ENCODE data around the gene FRMD4A. TPM values are rescaled to one million over a fixed set of nuclear protein-coding genes. Genes with fewer than 3 reads are reported as not detected.
A peak's percentile ranks its signal among the peaks of the same experiment; 100 is the strongest.

The FRMD4A gene
- total RNA-seq, 2 donors from 2014 or later, result 18.9 to 46.1 TPM

DNA sequence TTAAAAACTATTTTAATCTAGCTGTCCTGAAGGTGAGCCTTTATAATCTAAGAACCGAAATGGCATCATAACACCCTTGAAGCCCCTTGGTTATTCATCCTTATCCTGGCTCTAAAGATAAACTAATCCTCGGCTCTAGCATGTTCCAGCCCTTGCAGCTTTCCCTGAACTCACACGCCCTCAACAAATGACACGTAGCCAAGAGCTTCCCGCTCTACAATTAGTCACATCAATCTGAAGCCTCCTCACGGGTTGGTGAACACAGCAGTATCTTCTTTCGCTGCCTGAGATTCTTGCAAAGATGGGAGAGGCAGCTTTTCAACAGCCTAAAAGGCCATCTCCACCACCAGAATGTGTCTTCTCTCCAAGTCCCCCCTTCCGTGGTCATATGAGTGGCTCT, 4.1 kb downstream of the FRMD4A start:
- DNase-seq, result no peak
- WGBS, 2 donors, result 93 to 94% methylated on average over 8 of the region's 8 CpGs
- intact Hi-C loops (cut with DNase I), result no loop called here

GRCh38 chr10:14325325-14325955, 5.3 kb downstream of the FRMD4A start:
- no peaks in the 10 kb centered on the region for H3K4me1 ChIP-seq
- peak; percentile 44 to 79 (median 72) for DNase-seq
- no peak for TF ChIP-seq POLR2A (IDR thresholded peaks at IDR 0.05)
- TF ChIP-seq, protein P1, sequence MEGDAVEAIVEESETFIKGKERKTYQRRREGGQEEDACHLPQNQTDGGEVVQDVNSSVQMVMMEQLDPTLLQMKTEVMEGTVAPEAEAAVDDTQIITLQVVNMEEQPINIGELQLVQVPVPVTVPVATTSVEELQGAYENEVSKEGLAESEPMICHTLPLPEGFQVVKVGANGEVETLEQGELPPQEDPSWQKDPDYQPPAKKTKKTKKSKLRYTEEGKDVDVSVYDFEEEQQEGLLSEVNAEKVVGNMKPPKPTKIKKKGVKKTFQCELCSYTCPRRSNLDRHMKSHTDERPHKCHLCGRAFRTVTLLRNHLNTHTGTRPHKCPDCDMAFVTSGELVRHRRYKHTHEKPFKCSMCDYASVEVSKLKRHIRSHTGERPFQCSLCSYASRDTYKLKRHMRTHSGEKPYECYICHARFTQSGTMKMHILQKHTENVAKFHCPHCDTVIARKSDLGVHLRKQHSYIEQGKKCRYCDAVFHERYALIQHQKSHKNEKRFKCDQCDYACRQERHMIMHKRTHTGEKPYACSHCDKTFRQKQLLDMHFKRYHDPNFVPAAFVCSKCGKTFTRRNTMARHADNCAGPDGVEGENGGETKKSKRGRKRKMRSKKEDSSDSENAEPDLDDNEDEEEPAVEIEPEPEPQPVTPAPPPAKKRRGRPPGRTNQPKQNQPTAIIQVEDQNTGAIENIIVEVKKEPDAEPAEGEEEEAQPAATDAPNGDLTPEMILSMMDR (IDR thresholded peaks at IDR 0.05), result peak; percentile 8 to 60 (median 40)
- no peak overlapping the region for H3K27ac ChIP-seq
- H3K27me3 ChIP-seq, result no peaks in the 10 kb centered on the region
- intact Hi-C loops (cut with DNase I), result no loop called here
- WGBS, 2 donors, result 38 to 43% methylated on average over 4 of the region's 4 CpGs
- no peaks in the 10 kb centered on the region for H3K9me3 ChIP-seq
- no peaks in the 10 kb centered on the region for H3K36me3 ChIP-seq (replicated peaks in 1 of 2; ENCODE audit: insufficient read depth in 1 of 2, low read depth in 2 of 2)
- ATAC-seq, result no peak
- no peak overlapping the region for H3K4me3 ChIP-seq

More for the DNA sequence above, 4.1 kb downstream of the FRMD4A start:
- TF ChIP-seq, protein P1 (IDR thresholded peaks at IDR 0.05), result no peak
- TF ChIP-seq POLR2A (IDR thresholded peaks at IDR 0.05), result no peak
- Histone ChIP-seq H3K27ac (no peak overlapping the region), H3K36me3 (replicated peaks in 1 of 2; ENCODE audit: insufficient read depth in 1 of 2, low read depth in 2 of 2) (no peaks in the 10 kb centered on the region), H3K27me3 (no peaks in the 10 kb centered on the region), H3K4me1 (no peaks in the 10 kb centered on the region), H3K9me3 (no peaks in the 10 kb centered on the region), H3K4me3 (no peak overlapping the region)
- no peak for ATAC-seq

GRCh38 chr10:14322526-14323188, 8.1 kb downstream of the FRMD4A start:
- Histone ChIP-seq H3K27me3 (no peaks in the 10 kb centered on the region), H3K9me3 (no peaks in the 10 kb centered on the region), H3K4me3 (no peak overlapping the region), H3K27ac (no peak overlapping the region), H3K36me3 (replicated peaks in 1 of 2; ENCODE audit: insufficient read depth in 1 of 2, low read depth in 2 of 2) (no peaks in the 10 kb centered on the region), H3K4me1 (no peaks in the 10 kb centered on the region)
- intact Hi-C loops (cut with DNase I), result no loop called here
- 80 to 88% methylated on average over 5 of the region's 5 CpGs for WGBS, 2 donors
- DNase-seq (no peak), ATAC-seq (no peak)
- TF ChIP-seq, protein P1 (IDR thresholded peaks at IDR 0.05), result no peak
- no peak for TF ChIP-seq POLR2A (IDR thresholded peaks at IDR 0.05)

GRCh38 chr10:14318007-14318406, 12.7 kb downstream of the FRMD4A start:
- Histone ChIP-seq H3K27ac (no peak overlapping the region), H3K4me1 (no peaks in the 10 kb centered on the region), H3K27me3 (no peaks in the 10 kb centered on the region), H3K9me3 (no peaks in the 10 kb centered on the region), H3K36me3 (replicated peaks in 1 of 2; ENCODE audit: insufficient read depth in 1 of 2, low read depth in 2 of 2) (no peaks in the 10 kb centered on the region), H3K4me3 (no peak overlapping the region)
- TF ChIP-seq, protein P1 (IDR thresholded peaks at IDR 0.05), result no peak
- no peak for TF ChIP-seq POLR2A (IDR thresholded peaks at IDR 0.05)
- intact Hi-C loops (cut with DNase I), result no loop called here
- 95% methylated on average over 1 of the region's 1 CpG for WGBS, 2 donors
- ATAC-seq, result no peak
- no peak for DNase-seq
